ENCODE data around the gene OPTN. TPM values are rescaled to one million over a fixed set of nuclear protein-coding genes. Genes with fewer than 3 reads are reported as not detected.
A peak's percentile ranks its signal among the peaks of the same experiment; 100 is the strongest.

The OPTN gene
- total RNA-seq, 2 experiments from 2014 or later = 32.0 to 33.0 TPM

DNA sequence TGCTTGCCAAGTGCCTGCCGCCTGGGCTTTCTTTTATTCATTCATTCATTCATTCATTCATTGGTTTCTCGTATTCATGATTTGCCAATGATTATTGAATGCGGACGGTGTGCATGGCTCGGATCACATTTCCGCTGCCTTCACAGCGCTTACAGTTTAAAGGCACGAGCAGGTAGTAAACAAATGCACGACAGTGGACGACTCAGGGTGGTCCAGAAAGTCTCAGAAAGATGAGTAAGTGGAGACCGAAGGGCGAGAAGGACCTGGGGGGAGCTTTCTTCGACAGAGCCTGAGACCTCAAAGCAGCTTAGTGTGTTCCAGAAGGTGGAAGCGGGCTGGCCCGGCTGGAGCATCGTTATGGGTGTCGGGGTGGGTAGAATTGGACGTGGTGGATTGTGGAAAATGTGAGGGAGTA lies 61.9 kb downstream of the OPTN start:
- peak overlapping the region; percentile 96 for H3K4me3 Mint-ChIP-seq
- H3K4me1 Mint-ChIP-seq (ENCODE audit: low read depth) = peaks cover 25% of the 10 kb centered on the region
- no peaks in the 10 kb centered on the region for H3K27me3 Mint-ChIP-seq
- H3K9me3 Mint-ChIP-seq = no peaks in the 10 kb centered on the region
- ChIA-PET CTCF (interaction anchor here (0.6 to 3.5 kb wide), 18 partner anchors 14 to 280 kb away, joined by 3 to 30 read pairs (median 4); no protein-coding TSS in a partner anchor), POLR2A (interaction anchor here (1.1 to 2.9 kb wide), 6 partner anchors 23 to 188 kb away, joined by 3 to 16 read pairs (median 4); partner anchors contain the start of gene PHYH)
- intact Hi-C loops (cut with micrococcal nuclease) = loop anchor here (1.0 kb wide), 1 partner anchor 140 kb away; no protein-coding TSS in a partner anchor
- DNase-seq = peak; percentile 57
- ATAC-seq = peak; percentile 32
- TF ChIP-seq, protein P1, sequence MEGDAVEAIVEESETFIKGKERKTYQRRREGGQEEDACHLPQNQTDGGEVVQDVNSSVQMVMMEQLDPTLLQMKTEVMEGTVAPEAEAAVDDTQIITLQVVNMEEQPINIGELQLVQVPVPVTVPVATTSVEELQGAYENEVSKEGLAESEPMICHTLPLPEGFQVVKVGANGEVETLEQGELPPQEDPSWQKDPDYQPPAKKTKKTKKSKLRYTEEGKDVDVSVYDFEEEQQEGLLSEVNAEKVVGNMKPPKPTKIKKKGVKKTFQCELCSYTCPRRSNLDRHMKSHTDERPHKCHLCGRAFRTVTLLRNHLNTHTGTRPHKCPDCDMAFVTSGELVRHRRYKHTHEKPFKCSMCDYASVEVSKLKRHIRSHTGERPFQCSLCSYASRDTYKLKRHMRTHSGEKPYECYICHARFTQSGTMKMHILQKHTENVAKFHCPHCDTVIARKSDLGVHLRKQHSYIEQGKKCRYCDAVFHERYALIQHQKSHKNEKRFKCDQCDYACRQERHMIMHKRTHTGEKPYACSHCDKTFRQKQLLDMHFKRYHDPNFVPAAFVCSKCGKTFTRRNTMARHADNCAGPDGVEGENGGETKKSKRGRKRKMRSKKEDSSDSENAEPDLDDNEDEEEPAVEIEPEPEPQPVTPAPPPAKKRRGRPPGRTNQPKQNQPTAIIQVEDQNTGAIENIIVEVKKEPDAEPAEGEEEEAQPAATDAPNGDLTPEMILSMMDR (IDR thresholded peaks at IDR 0.05) = no peak
- peak overlapping the region; percentile 65 for H3K27ac Mint-ChIP-seq
- peaks cover 37% of the 10 kb centered on the region for H3K36me3 Mint-ChIP-seq (ENCODE audit: low read depth)

DNA sequence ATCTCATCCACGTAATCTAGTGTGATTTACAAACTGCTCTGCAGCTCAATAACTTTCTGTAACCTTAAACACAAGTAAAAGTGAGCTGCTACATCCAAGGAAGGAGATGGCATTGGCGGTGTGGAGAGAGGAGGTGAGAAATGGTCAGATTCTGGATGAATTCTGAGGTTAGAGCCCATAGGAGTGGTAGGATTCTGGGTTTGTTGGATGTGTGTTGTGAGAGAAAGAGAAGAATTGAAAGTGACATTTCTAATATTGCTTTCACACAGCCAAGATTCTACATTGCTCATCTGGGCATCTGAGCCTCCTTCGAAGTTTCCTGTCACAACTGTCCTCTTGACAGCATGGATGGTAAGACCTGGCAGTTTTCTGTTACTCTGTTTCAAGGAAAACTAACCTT lies 63.9 kb downstream of the OPTN start:
- ATAC-seq = no peak
- ChIA-PET POLR2A (interaction anchor here (2.9 kb wide), 1 partner anchor 138 kb away, joined by 16 read pairs; the partner anchor contains the start of gene PHYH), CTCF (interaction anchor here (1.3 kb wide), 1 partner anchor 139 kb away, joined by 4 read pairs; no protein-coding TSS in a partner anchor)
- DNase-seq = no peak
- intact Hi-C loops (cut with micrococcal nuclease) = no loop called here
- TF ChIP-seq, protein P1 (IDR thresholded peaks at IDR 0.05) = no peak
- peak overlapping the region; percentile 22 for H3K4me3 Mint-ChIP-seq
- H3K36me3 Mint-ChIP-seq (ENCODE audit: low read depth) = peaks cover 53% of the 10 kb centered on the region
- H3K9me3 Mint-ChIP-seq = no peaks in the 10 kb centered on the region
- no peak overlapping the region for H3K27ac Mint-ChIP-seq
- H3K4me1 Mint-ChIP-seq (ENCODE audit: low read depth) = peaks cover 25% of the 10 kb centered on the region
- no peaks in the 10 kb centered on the region for H3K27me3 Mint-ChIP-seq

DNA sequence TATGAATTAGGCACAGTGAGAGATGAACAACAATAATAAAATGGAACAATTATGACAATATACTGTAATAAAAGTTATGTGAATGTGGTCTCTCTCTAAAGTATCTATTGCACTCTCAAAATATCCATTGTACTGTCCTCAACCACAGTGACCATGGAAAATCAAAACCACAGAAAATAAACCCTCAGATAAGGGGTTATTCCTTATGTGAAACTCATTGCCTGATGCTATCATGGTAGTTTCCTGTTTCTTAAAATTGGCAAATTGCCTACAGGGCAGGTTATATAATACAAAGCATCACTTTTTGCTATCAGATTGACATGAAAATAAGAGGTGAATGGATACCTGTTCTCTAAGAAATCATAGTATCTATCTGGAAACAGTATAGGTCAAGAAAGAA lies 65.2 kb downstream of the OPTN start:
- no peak overlapping the region for H3K4me3 Mint-ChIP-seq
- peaks cover 56% of the 10 kb centered on the region for H3K36me3 Mint-ChIP-seq (ENCODE audit: low read depth)
- intact Hi-C loops (cut with micrococcal nuclease) = no loop called here
- ATAC-seq = no peak
- DNase-seq = no peak
- peaks cover 25% of the 10 kb centered on the region for H3K4me1 Mint-ChIP-seq (ENCODE audit: low read depth)
- H3K27me3 Mint-ChIP-seq = no peaks in the 10 kb centered on the region
- no peaks in the 10 kb centered on the region for H3K9me3 Mint-ChIP-seq
- H3K27ac Mint-ChIP-seq = no peak overlapping the region
- CTCF ChIA-PET = no interaction called here
- POLR2A ChIA-PET = no interaction called here
- TF ChIP-seq, protein P1 (IDR thresholded peaks at IDR 0.05) = no peak

DNA sequence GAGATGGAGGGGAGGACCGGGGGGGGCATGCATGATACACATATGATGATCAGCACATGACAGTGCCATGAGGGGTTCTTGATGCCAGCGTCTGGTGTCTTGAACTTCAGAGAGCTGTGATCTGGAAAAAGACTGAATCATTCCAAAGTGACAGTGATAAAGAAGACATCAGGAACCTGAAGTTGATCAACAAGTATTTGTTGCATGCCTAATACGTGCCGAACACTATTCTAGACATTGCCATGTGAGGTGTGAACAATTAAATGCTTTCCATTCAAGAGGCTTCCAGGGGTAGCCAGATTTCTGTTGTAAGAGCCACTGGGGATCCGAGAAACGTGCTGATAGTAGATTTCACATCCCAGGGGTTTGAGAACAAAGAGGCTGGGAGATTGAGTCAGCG lies 67.6 kb downstream of the OPTN start:
- TF ChIP-seq, protein P1 (IDR thresholded peaks at IDR 0.05) = no peak
- intact Hi-C loops (cut with micrococcal nuclease) = no loop called here
- ChIA-PET CTCF (no interaction called here), POLR2A (no interaction called here)
- Mint-ChIP-seq H3K27ac (no peak overlapping the region), H3K4me1 (ENCODE audit: low read depth) (peaks cover 11% of the 10 kb centered on the region), H3K27me3 (no peaks in the 10 kb centered on the region), H3K36me3 (ENCODE audit: low read depth) (peaks cover 62% of the 10 kb centered on the region), H3K4me3 (no peak overlapping the region), H3K9me3 (no peaks in the 10 kb centered on the region)
- DNase-seq (no peak), ATAC-seq (no peak)

DNA sequence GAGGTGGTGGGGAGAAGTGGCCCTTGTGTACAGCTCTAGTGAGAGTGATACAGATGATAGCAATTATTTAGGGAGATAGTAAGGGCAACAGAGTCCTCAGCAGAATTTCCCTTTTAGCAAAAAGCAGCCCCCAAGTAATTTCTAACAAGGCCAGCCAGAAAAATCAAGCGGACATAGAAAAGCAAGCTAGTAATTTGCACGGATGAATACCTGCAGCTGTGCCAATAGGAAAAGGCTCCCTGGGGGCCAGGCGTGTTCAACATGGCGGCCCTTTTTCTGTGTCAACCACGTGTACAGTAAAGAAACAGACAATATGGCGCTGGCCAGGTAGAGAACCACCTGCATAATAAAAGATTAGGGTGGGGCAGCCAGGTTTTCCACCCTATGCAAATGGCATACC lies 68.8 kb downstream of the OPTN start:
- H3K27ac Mint-ChIP-seq = no peak overlapping the region
- H3K27me3 Mint-ChIP-seq = no peaks in the 10 kb centered on the region
- POLR2A ChIA-PET = no interaction called here
- H3K9me3 Mint-ChIP-seq = no peaks in the 10 kb centered on the region
- DNase-seq (no peak), ATAC-seq (no peak)
- no peak overlapping the region for H3K4me3 Mint-ChIP-seq
- TF ChIP-seq, protein P1 (IDR thresholded peaks at IDR 0.05) = no peak
- CTCF ChIA-PET = no interaction called here
- H3K4me1 Mint-ChIP-seq (ENCODE audit: low read depth) = peaks cover 6% of the 10 kb centered on the region
- peaks cover 66% of the 10 kb centered on the region for H3K36me3 Mint-ChIP-seq (ENCODE audit: low read depth)
- intact Hi-C loops (cut with micrococcal nuclease) = no loop called here
